ENCODE data around the gene NR2E3.

GRCh38 chr15:71815301-71815700 lies 4.9 kb downstream of the NR2E3 start:
- TF ChIP-seq, protein P1, sequence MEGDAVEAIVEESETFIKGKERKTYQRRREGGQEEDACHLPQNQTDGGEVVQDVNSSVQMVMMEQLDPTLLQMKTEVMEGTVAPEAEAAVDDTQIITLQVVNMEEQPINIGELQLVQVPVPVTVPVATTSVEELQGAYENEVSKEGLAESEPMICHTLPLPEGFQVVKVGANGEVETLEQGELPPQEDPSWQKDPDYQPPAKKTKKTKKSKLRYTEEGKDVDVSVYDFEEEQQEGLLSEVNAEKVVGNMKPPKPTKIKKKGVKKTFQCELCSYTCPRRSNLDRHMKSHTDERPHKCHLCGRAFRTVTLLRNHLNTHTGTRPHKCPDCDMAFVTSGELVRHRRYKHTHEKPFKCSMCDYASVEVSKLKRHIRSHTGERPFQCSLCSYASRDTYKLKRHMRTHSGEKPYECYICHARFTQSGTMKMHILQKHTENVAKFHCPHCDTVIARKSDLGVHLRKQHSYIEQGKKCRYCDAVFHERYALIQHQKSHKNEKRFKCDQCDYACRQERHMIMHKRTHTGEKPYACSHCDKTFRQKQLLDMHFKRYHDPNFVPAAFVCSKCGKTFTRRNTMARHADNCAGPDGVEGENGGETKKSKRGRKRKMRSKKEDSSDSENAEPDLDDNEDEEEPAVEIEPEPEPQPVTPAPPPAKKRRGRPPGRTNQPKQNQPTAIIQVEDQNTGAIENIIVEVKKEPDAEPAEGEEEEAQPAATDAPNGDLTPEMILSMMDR (IDR thresholded peaks at IDR 0.05) = no peak
- TF ChIP-seq ZFX (IDR thresholded peaks at IDR 0.05; ENCODE audit: borderline replicate concordance) = no peak
